SK-N-MC (cell line): ENCODE measurements around the gene PACRG.

Source experiments
- DNase-seq: peaks from one replicate; pipeline ENCODE4 v3.0.0-alpha.2; 2011; ENCODE audit warnings: low read depth, low spot score
- H3K27ac ChIP-seq: fragments of 200-600 bp; sonication (generic); 2 replicates; pipeline ENCODE4 v1.5.1; 2016; ENCODE audit warnings: mixed run types
- H3K36me3 ChIP-seq: fragments of 200-600 bp; sonication (generic); 2 replicates; pipeline ENCODE4 v1.6.1; 2017; ENCODE audit warnings: antibody characterized with exemption, low read length, mixed read lengths; ENCODE audit not compliant: insufficient read depth
- H3K4me3 ChIP-seq: fragments of 200-600 bp; sonication (generic); 2 replicates; pipeline ENCODE4 v1.5.1; 2016
- H3K9ac ChIP-seq: fragments of 200-600 bp; sonication (generic); 2 replicates; pipeline ENCODE4 v1.8.0; 2017; ENCODE audit warnings: mixed run types, mixed read lengths; ENCODE audit not compliant: insufficient read length
- H3K9me3 ChIP-seq: fragments of 200-600 bp; sonication (generic); 2 replicates; pipeline ENCODE4 v1.6.1; 2017; ENCODE audit warnings: low read depth, mild to moderate bottlenecking, antibody characterized with exemption, low read length, moderate library complexity, mixed read lengths
- EZH2 ChIP-seq: fragments of 200-600 bp; sonication (generic); IDR thresholded peaks from one replicate; pipeline ENCODE4 v1.6.1; 2017; ENCODE audit warnings: antibody characterized with exemption
- FOXP2 ChIP-seq: optimal IDR thresholded peaks from 2 replicates; pipeline ENCODE3; 2011; ENCODE audit warnings: mild to moderate bottlenecking, moderate library complexity; ENCODE audit not compliant: insufficient read depth; ENCODE audit errors: extremely low read length, control extremely low read depth
- POLR2AphosphoS5 ChIP-seq: IDR thresholded peaks from 2 replicates; pipeline ENCODE4 v1.6.1; 2012; ENCODE audit warnings: mild to moderate bottlenecking, low read depth, low read length, borderline replicate concordance

PACRG gene

GRCh38 chr6:163180874-163181541, 453.2 kb downstream of the PACRG start:
- H3K27ac ChIP-seq = no peak overlapping the region
- TF ChIP-seq POLR2AphosphoS5 (no peak), FOXP2 (no peak), EZH2 (no peak)
- no peak overlapping the region for H3K9ac ChIP-seq
- H3K4me3 ChIP-seq = no peak overlapping the region
- no peaks in the 10 kb centered on the region for H3K9me3 ChIP-seq
- DNase-seq = no peak
- H3K36me3 ChIP-seq = no peaks in the 10 kb centered on the region

GRCh38 chr6:163181666-163182180, 453.9 kb downstream of the PACRG start:
- Histone ChIP-seq H3K9me3 (no peaks in the 10 kb centered on the region), H3K36me3 (no peaks in the 10 kb centered on the region), H3K9ac (no peak overlapping the region), H3K27ac (no peak overlapping the region), H3K4me3 (no peak overlapping the region)
- TF ChIP-seq POLR2AphosphoS5 (no peak), EZH2 (no peak), FOXP2 (no peak)
- no peak for DNase-seq

GRCh38 chr6:163182696-163183095, 454.9 kb downstream of the PACRG start:
- no peak overlapping the region for H3K27ac ChIP-seq
- no peaks in the 10 kb centered on the region for H3K36me3 ChIP-seq
- no peak overlapping the region for H3K9ac ChIP-seq
- H3K4me3 ChIP-seq = no peak overlapping the region
- no peak for DNase-seq
- H3K9me3 ChIP-seq = no peaks in the 10 kb centered on the region
- TF ChIP-seq FOXP2 (no peak), EZH2 (no peak), POLR2AphosphoS5 (no peak)

- no peak for DNase-seq
- Histone ChIP-seq H3K36me3 (no peaks in the 10 kb centered on the region), H3K9me3 (no peaks in the 10 kb centered on the region), H3K9ac (no peak overlapping the region), H3K27ac (no peak overlapping the region), H3K4me3 (no peak overlapping the region)
- TF ChIP-seq EZH2 (no peak), FOXP2 (no peak), POLR2AphosphoS5 (no peak)
Measured at GRCh38 chr6:163183806-163184205, 456.0 kb downstream of the PACRG start.

- H3K9ac ChIP-seq = no peak overlapping the region
- DNase-seq = no peak
- no peak overlapping the region for H3K4me3 ChIP-seq
- H3K9me3 ChIP-seq = no peaks in the 10 kb centered on the region
- H3K27ac ChIP-seq = no peak overlapping the region
- no peaks in the 10 kb centered on the region for H3K36me3 ChIP-seq
- no peak for TF ChIP-seq POLR2AphosphoS5
- no peak for TF ChIP-seq EZH2
- no peak for TF ChIP-seq FOXP2
Measured at GRCh38 chr6:163185744-163186143, 458.0 kb downstream of the PACRG start.

GRCh38 chr6:163186527-163186926, 458.8 kb downstream of the PACRG start:
- Histone ChIP-seq H3K9ac (no peak overlapping the region), H3K4me3 (no peak overlapping the region), H3K27ac (no peak overlapping the region), H3K9me3 (no peaks in the 10 kb centered on the region), H3K36me3 (no peaks in the 10 kb centered on the region)
- no peak for TF ChIP-seq POLR2AphosphoS5
- TF ChIP-seq FOXP2 = no peak
- no peak for TF ChIP-seq EZH2
- no peak for DNase-seq

GRCh38 chr6:163187201-163187600, 459.4 kb downstream of the PACRG start:
- DNase-seq = no peak
- no peak overlapping the region for H3K27ac ChIP-seq

GRCh38 chr6:163187606-163188005, 459.8 kb downstream of the PACRG start:
- H3K9me3 ChIP-seq = no peaks in the 10 kb centered on the region
- no peak overlapping the region for H3K4me3 ChIP-seq
- TF ChIP-seq POLR2AphosphoS5 (no peak), FOXP2 (no peak)
- no peak overlapping the region for H3K9ac ChIP-seq
- no peak for DNase-seq
- no peak overlapping the region for H3K27ac ChIP-seq
- H3K36me3 ChIP-seq = no peaks in the 10 kb centered on the region

More at GRCh38 chr6:163187201-163187600, 459.4 kb downstream of the PACRG start:
- Histone ChIP-seq H3K4me3 (no peak overlapping the region), H3K9ac (no peak overlapping the region), H3K9me3 (no peaks in the 10 kb centered on the region), H3K36me3 (no peaks in the 10 kb centered on the region)
- TF ChIP-seq POLR2AphosphoS5 = no peak
- no peak for TF ChIP-seq EZH2
- TF ChIP-seq FOXP2 = no peak

- Histone ChIP-seq H3K36me3 (no peaks in the 10 kb centered on the region), H3K9me3 (no peaks in the 10 kb centered on the region), H3K27ac (no peak overlapping the region), H3K4me3 (no peak overlapping the region), H3K9ac (no peak overlapping the region)
- DNase-seq = no peak
- TF ChIP-seq EZH2 = no peak
- TF ChIP-seq POLR2AphosphoS5 = no peak
- TF ChIP-seq FOXP2 = no peak
Measured at GRCh38 chr6:163188746-163189145, 461.0 kb downstream of the PACRG start.

GRCh38 chr6:163189609-163190008, 461.8 kb downstream of the PACRG start:
- Histone ChIP-seq H3K27ac (no peak overlapping the region), H3K9ac (no peak overlapping the region), H3K36me3 (no peaks in the 10 kb centered on the region), H3K9me3 (no peaks in the 10 kb centered on the region), H3K4me3 (no peak overlapping the region)
- no peak for TF ChIP-seq EZH2
- no peak for TF ChIP-seq POLR2AphosphoS5
- no peak for TF ChIP-seq FOXP2
- DNase-seq = no peak
